Neuronal stem cell (in vitro differentiated cells): ENCODE measurements around the gene TMEM132C. TPM values are rescaled to one million over a fixed set of nuclear protein-coding genes. Genes with fewer than 3 reads are reported as not detected.

Experiments used
- small RNA-seq: library from polyadenylated mRNA; stranded (forward); fragments of <200 nt; extraction: miRNeasy Mini kit (QIAGEN cat#:217004); gene quantifications from one replicate; pipeline ENCODE3, GENCODE V24; 2013; ENCODE audit not compliant: insufficient read depth

TMEM132C gene

Small RNAs within 50 kb of the gene (small RNA-seq; reads per million reads assigned to genes)
- gene MIR3612, result not detected
- not detected for gene MIR4419B
